Cardiac septum (tissue), 1 donor: ENCODE measurements around the gene KCNIP4. TPM values are rescaled to one million over a fixed set of nuclear protein-coding genes. Genes with fewer than 3 reads are reported as not detected.

ENCODE experiments used
- DNase-seq: peaks from one replicate; pipeline ENCODE4 v3.0.0-alpha.2; 2020; ENCODE audit warnings: low spot score
- intact Hi-C: fragments of 100-400 bp; cut with DNase I; formaldehyde crosslinking; loops from one replicate; pipeline ENCODE4 v1.14.0; 2022
- total RNA-seq: library from RNA; stranded (reverse); fragmentation: NEBNext Ultra II Directional; extraction: Animal tissue kit (Norgen Biotek cat#: 25700); gene quantifications from one replicate; pipeline ENCODE4 v1.2.1, GENCODE V29; 2021
- donor health status: DM: no; HTN: no; CAD: no.

KCNIP4 gene
- total RNA-seq, 1 donor from 2014 or later, result not detected

- no peak for DNase-seq
- intact Hi-C loops, result no loop called here
Observed at GRCh38 chr4:21915761-21916160, 32.8 kb downstream of the KCNIP4 start.

- DNase-seq, result no peak
- intact Hi-C loops, result no loop called here
Observed at GRCh38 chr4:21901831-21902230, 46.7 kb downstream of the KCNIP4 start.

- intact Hi-C loops, result no loop called here
- DNase-seq, result no peak
Observed at GRCh38 chr4:21901281-21901680, 47.3 kb downstream of the KCNIP4 start.

- intact Hi-C loops, result no loop called here
- no peak for DNase-seq
Observed at GRCh38 chr4:21900211-21900610, 48.4 kb downstream of the KCNIP4 start.

- intact Hi-C loops, result no loop called here
- no peak for DNase-seq
Observed at GRCh38 chr4:21898101-21898500, 50.5 kb downstream of the KCNIP4 start.

GRCh38 chr4:21896767-21897166, 51.8 kb downstream of the KCNIP4 start:
- DNase-seq, result no peak
- intact Hi-C loops, result no loop called here

GRCh38 chr4:21893136-21893535, 55.4 kb downstream of the KCNIP4 start:
- intact Hi-C loops, result no loop called here
- no peak for DNase-seq

- DNase-seq, result no peak
- intact Hi-C loops, result no loop called here
Observed at GRCh38 chr4:21890231-21890630, 58.3 kb downstream of the KCNIP4 start.

GRCh38 chr4:21888195-21888976, 60.2 kb downstream of the KCNIP4 start:
- DNase-seq, result no peak
- intact Hi-C loops, result no loop called here

GRCh38 chr4:21887481-21887880, 61.1 kb downstream of the KCNIP4 start:
- intact Hi-C loops, result no loop called here
- no peak for DNase-seq

GRCh38 chr4:21885770-21886169, 62.8 kb downstream of the KCNIP4 start:
- DNase-seq, result no peak
- intact Hi-C loops, result no loop called here

GRCh38 chr4:21885241-21885640, 63.3 kb downstream of the KCNIP4 start:
- intact Hi-C loops, result no loop called here
- no peak for DNase-seq

GRCh38 chr4:21884615-21885014, 64.0 kb downstream of the KCNIP4 start:
- DNase-seq, result no peak
- intact Hi-C loops, result no loop called here

GRCh38 chr4:21882051-21882839, 66.3 kb downstream of the KCNIP4 start:
- intact Hi-C loops, result no loop called here
- DNase-seq, result no peak

- DNase-seq, result no peak
- intact Hi-C loops, result no loop called here
Observed at GRCh38 chr4:21879187-21879586, 69.4 kb downstream of the KCNIP4 start.

GRCh38 chr4:21876711-21877110, 71.9 kb downstream of the KCNIP4 start:
- intact Hi-C loops, result no loop called here
- no peak for DNase-seq

- DNase-seq, result no peak
- intact Hi-C loops, result no loop called here
Observed at GRCh38 chr4:21873145-21873544, 75.4 kb downstream of the KCNIP4 start.

GRCh38 chr4:21872101-21872500, 76.5 kb downstream of the KCNIP4 start:
- intact Hi-C loops, result no loop called here
- no peak for DNase-seq

- DNase-seq, result no peak
- intact Hi-C loops, result no loop called here
Observed at GRCh38 chr4:21869978-21870745, 78.4 kb downstream of the KCNIP4 start.

GRCh38 chr4:21864686-21865085, 83.9 kb downstream of the KCNIP4 start:
- no peak for DNase-seq
- intact Hi-C loops, result no loop called here
